Peyer's patch (tissue), 4 donors: ENCODE data around the gene MYL1. TPM values are rescaled to one million over a fixed set of nuclear protein-coding genes. Genes with fewer than 3 reads are reported as not detected.

Source experiments
- DNase-seq, 3 donors: peaks; one replicate each; pipeline ENCODE4 v3.0.0-alpha.2; 2017 to 2019
- H3K27ac ChIP-seq, 4 donors: fragments of 200-600 bp; sonication (generic); one replicate each; pipeline ENCODE4 v1.5.1; 2016 to 2019
- H3K27me3 ChIP-seq, 2 donors: fragments of 200-600 bp; sonication (generic); one replicate each; pipeline ENCODE4 v1.5.1; 2019
- H3K36me3 ChIP-seq, 3 donors: fragments of 200-600 bp; sonication (generic); one replicate each; pipeline ENCODE4 v1.5.1; 2016 to 2019
- H3K4me1 ChIP-seq, 4 donors: fragments of 200-600 bp; sonication (generic); one replicate each; pipeline ENCODE4 v1.5.1; 2016 to 2019
- H3K4me3 ChIP-seq, 4 donors: fragments of 200-600 bp; sonication (generic); 1 replicate in 3 of 4; 2 replicates in 1 of 4; pipeline ENCODE4 v1.5.1; 2016 to 2019; ENCODE audit warnings: mild to moderate bottlenecking in 1 of 4
- H3K9me3 ChIP-seq, 4 donors: fragments of 200-600 bp; sonication (generic); one replicate each; pipeline ENCODE4 v1.5.1; 2016 to 2019; ENCODE audit warnings: mild to moderate bottlenecking in 1 of 4
- CTCF ChIP-seq, 6 experiments: fragments of 450-650 bp in 4 of 6; fragments of 200-600 bp in 2 of 6; sonication (generic) in 1 of 6; IDR thresholded peaks; one replicate each; pipeline ENCODE4 v1.5.1; 2017 to 2019; ENCODE audit warnings: antibody characterized with exemption in 6 of 6, mild to moderate bottlenecking in 3 of 6, moderate library complexity in 1 of 6
- POLR2A ChIP-seq, 2 donors: fragments of 450-650 bp; IDR thresholded peaks; one replicate each; pipeline ENCODE4 v1.5.1; 2017; ENCODE audit warnings: antibody characterized with exemption in 2 of 2, mild to moderate bottlenecking in 2 of 2, moderate library complexity in 2 of 2
- total RNA-seq, 4 donors: library from RNA; depleted of rRNA; stranded (reverse); fragments of >200 nt; gene quantifications; one replicate each; pipeline ENCODE4 v1.1.0, GENCODE V29; 2016

Gene MYL1
- total RNA-seq, 4 donors from 2014 or later: not detected

GRCh38 chr2:210287301-210287700, 27.7 kb downstream of the MYL1 start:
- TF ChIP-seq POLR2A (IDR thresholded peaks at IDR 0.05) (no peak), CTCF (IDR thresholded peaks at IDR 0.05) (no peak)
- no peaks in the 10 kb centered on the region for H3K9me3 ChIP-seq

GRCh38 chr2:210286123-210286680, 28.8 kb downstream of the MYL1 start:
- H3K4me1 ChIP-seq: no peaks in the 10 kb centered on the region
- H3K36me3 ChIP-seq: no peaks in the 10 kb centered on the region
- H3K9me3 ChIP-seq: no peaks in the 10 kb centered on the region
- DNase-seq: no peak
- H3K27ac ChIP-seq: no peak overlapping the region
- no peak for TF ChIP-seq POLR2A (IDR thresholded peaks at IDR 0.05)
- no peak for TF ChIP-seq CTCF (IDR thresholded peaks at IDR 0.05)
- H3K4me3 ChIP-seq: no peak overlapping the region
- H3K27me3 ChIP-seq: no peaks in the 10 kb centered on the region

More at GRCh38 chr2:210287301-210287700, 27.7 kb downstream of the MYL1 start:
- H3K4me3 ChIP-seq: no peak overlapping the region
- H3K27me3 ChIP-seq: no peaks in the 10 kb centered on the region
- no peak overlapping the region for H3K27ac ChIP-seq
- no peak for DNase-seq
- no peaks in the 10 kb centered on the region for H3K36me3 ChIP-seq
- H3K4me1 ChIP-seq: no peaks in the 10 kb centered on the region

GRCh38 chr2:210277133-210277532, 37.8 kb downstream of the MYL1 start:
- H3K27ac ChIP-seq: no peak overlapping the region
- no peak for DNase-seq
- no peaks in the 10 kb centered on the region for H3K4me1 ChIP-seq
- H3K9me3 ChIP-seq: no peaks in the 10 kb centered on the region
- no peaks in the 10 kb centered on the region for H3K36me3 ChIP-seq
- TF ChIP-seq CTCF (IDR thresholded peaks at IDR 0.05): no peak
- no peak for TF ChIP-seq POLR2A (IDR thresholded peaks at IDR 0.05)
- H3K27me3 ChIP-seq: no peaks in the 10 kb centered on the region
- no peak overlapping the region for H3K4me3 ChIP-seq

- H3K27me3 ChIP-seq: no peaks in the 10 kb centered on the region
- no peak for TF ChIP-seq CTCF (IDR thresholded peaks at IDR 0.05)
- TF ChIP-seq POLR2A (IDR thresholded peaks at IDR 0.05): no peak
- H3K4me3 ChIP-seq: no peak overlapping the region
- DNase-seq: no peak
- H3K36me3 ChIP-seq: no peaks in the 10 kb centered on the region
- no peaks in the 10 kb centered on the region for H3K4me1 ChIP-seq
- H3K27ac ChIP-seq: no peak overlapping the region
- no peaks in the 10 kb centered on the region for H3K9me3 ChIP-seq
Observed at GRCh38 chr2:210271300-210271699, 43.7 kb downstream of the MYL1 start.

- Histone ChIP-seq H3K4me3 (no peak overlapping the region), H3K4me1 (no peaks in the 10 kb centered on the region), H3K27me3 (no peaks in the 10 kb centered on the region), H3K27ac (no peak overlapping the region), H3K9me3 (no peaks in the 10 kb centered on the region), H3K36me3 (no peaks in the 10 kb centered on the region)
- DNase-seq: no peak
- TF ChIP-seq CTCF (IDR thresholded peaks at IDR 0.05) (no peak), POLR2A (IDR thresholded peaks at IDR 0.05) (no peak)
Observed at GRCh38 chr2:210269148-210269547, 45.8 kb downstream of the MYL1 start.

- TF ChIP-seq POLR2A (IDR thresholded peaks at IDR 0.05) (no peak), CTCF (IDR thresholded peaks at IDR 0.05) (no peak)
- no peaks in the 10 kb centered on the region for H3K9me3 ChIP-seq
- H3K36me3 ChIP-seq: no peaks in the 10 kb centered on the region
- H3K4me1 ChIP-seq: no peaks in the 10 kb centered on the region
- no peak overlapping the region for H3K27ac ChIP-seq
- DNase-seq: no peak
- no peaks in the 10 kb centered on the region for H3K27me3 ChIP-seq
- H3K4me3 ChIP-seq: no peak overlapping the region
Observed at GRCh38 chr2:210268281-210268680, 46.7 kb downstream of the MYL1 start.
